Adrenal gland (tissue), 12 donors: ENCODE data around the gene HAT1. TPM values are rescaled to one million over a fixed set of nuclear protein-coding genes. Genes with fewer than 3 reads are reported as not detected.
A peak's percentile ranks its signal among the peaks of the same experiment; 100 is the strongest.
"Not testable (repeated sequence)": the region's sequence is repeated elsewhere in the genome, so short reads cannot be mapped to it uniquely, and the experiment has no call there.

Experiments used
- DNase-seq, 7 donors: peaks; one replicate each; pipeline ENCODE4 v3.0.0-alpha.2; 2019 to 2020
- H3K27ac ChIP-seq, 5 donors: fragments of 200-600 bp; sonication (generic) in 4 of 5; 1 replicate in 3 of 5; 2 replicates in 2 of 5; pipeline versions ENCODE4 v1.5.1 to v1.8.0; 2016 to 2020; ENCODE audit warnings: mild to moderate bottlenecking in 1 of 5
- H3K27me3 ChIP-seq: fragments of 200-600 bp; 2 replicates; pipeline ENCODE4 v1.8.0; 2021
- H3K36me3 ChIP-seq, 2 donors: fragments of 200-600 bp; replicated peaks in 1 of 2; 1 replicate in 1 of 2; 2 replicates in 1 of 2; pipeline versions ENCODE4 v1.5.1 to v1.8.0; 2018 to 2022
- H3K4me1 ChIP-seq, 2 donors: fragments of 200-600 bp; replicated peaks in 1 of 2; 1 replicate in 1 of 2; 2 replicates in 1 of 2; pipeline versions ENCODE4 v1.5.1 to v1.8.0; 2018 to 2021
- H3K4me3 ChIP-seq, 4 donors: fragments of 200-600 bp; sonication (generic) in 3 of 4; one replicate each; pipeline ENCODE4 v1.5.1; 2016 to 2018
- H3K9me3 ChIP-seq, 3 donors: fragments of 200-600 bp; sonication (generic) in 1 of 3; replicated peaks in 1 of 3; 1 replicate in 2 of 3; 2 replicates in 1 of 3; pipeline versions ENCODE4 v1.5.1 to v1.8.0; 2016 to 2021
- CTCF ChIP-seq, 6 experiments: fragments of 450-650 bp in 4 of 6; fragments of 200-600 bp in 2 of 6; sonication (generic) in 1 of 6; IDR thresholded peaks; 1 replicate in 5 of 6; 2 replicates in 1 of 6; pipeline versions ENCODE4 v1.5.1 to v1.8.0; 2016 to 2021; ENCODE audit warnings: antibody characterized with exemption in 6 of 6, mild to moderate bottlenecking in 2 of 6, moderate library complexity in 1 of 6
- POLR2A ChIP-seq, 2 donors: fragments of 450-650 bp; IDR thresholded peaks; one replicate each; pipeline ENCODE4 v1.6.1; 2017; ENCODE audit warnings: antibody characterized with exemption in 2 of 2, mild to moderate bottlenecking in 2 of 2, moderate library complexity in 1 of 2
- WGBS, 4 donors: extraction: QIAGEN DNeasy Blood & Tissue Kit in 2 of 4; methylation state at CpG; one replicate each; pipeline versions ENCODE4 v1.1.5 to v1.1.7; 2013 to 2017; 5-methylcytosine and 5-hydroxymethylcytosine counted together
- intact Hi-C, 2 donors: fragments of 100-400 bp; cut with DNase I; formaldehyde crosslinking; loops; one replicate each; pipeline versions ENCODE4 v1.14.1 to v1.15.0; 2022 to 2023
- polyA plus RNA-seq, 3 donors: library from polyadenylated mRNA; stranded (reverse); fragments of 200-250 nt in 2 of 3; fragments of 350-450 nt in 1 of 3; fragmentation: Illumina TruSeq in 1 of 3; extraction: RNeasy Lipid Tissue Mini Kit (QIAGEN cat#74804) in 1 of 3; gene quantifications; one replicate each; pipeline ENCODE4 v1.2.3, GENCODE V29; 2013 to 2014
- total RNA-seq, 9 donors: library from RNA; depleted of rRNA in 4 of 9; stranded (reverse); fragments of >200 nt in 4 of 9; fragments of 120-200 nt in 1 of 9; fragmentation: NEBNext Ultra II Directional in 1 of 9; extraction: Animal tissue kit (Norgen Biotek cat#: 25700) in 1 of 9; gene quantifications; one replicate each; pipeline versions ENCODE4 v1.1.0 to v1.2.4, GENCODE V29; 2013 to 2023
- donor health status: healthy with polysubstance abuse.
- donor health status: Bipolar disorder and iron deficiency.
- donor health status: DM: yes; HTN: yes; CAD: no.
- donor health status: DM: no; HTN: no; CAD: no.
- donor health status: DM: no; HTN: no; CAD: no.
- donor health status: DM: yes; HTN: yes; CAD: no.

HAT1 gene
- total and polyA plus RNA-seq, 12 donors = 9.3 to 103 (median 35.2) TPM

GRCh38 chr2:171893824-171894611 lies 28.2 kb upstream of the HAT1 start, which contains the start of gene SLC25A12:
TSS of gene SLC25A12 (minus strand) at chr2:171894244. CDS start at chr2:171894214, 30 bp downstream.
- peak within 1 kb of the TSS; percentile 50 to 82 (median 79) for H3K27ac ChIP-seq
- H3K4me3 ChIP-seq = peak within 1 kb of the TSS in 3 of 4 donors; percentile 63 to 100 (median 93)
- intact Hi-C loops = no loop called here
- DNase-seq = peak; percentile 78 to 87 (median 82)
- H3K4me1 ChIP-seq = peaks cover 8 to 16% of the 10 kb centered on the region in 2 donors
- TF ChIP-seq CTCF (IDR thresholded peaks at IDR 0.05) (no peak), POLR2A (IDR thresholded peaks at IDR 0.05) (peak in 1 of 2 donors; percentile 75)
- H3K9me3 ChIP-seq = no peaks in the 10 kb centered on the region
- 0 to 1% (median 1%) methylated on average over 15 to 63 of the region's 63 CpGs for WGBS, 4 donors
- no peaks in the 10 kb centered on the region for H3K27me3 ChIP-seq
- no peaks in the 10 kb centered on the region for H3K36me3 ChIP-seq

- DNase-seq = no peak
- H3K4me1 ChIP-seq = peaks cover 8 to 16% of the 10 kb centered on the region in 2 donors
- intact Hi-C loops = no loop called here
- H3K36me3 ChIP-seq = no peaks in the 10 kb centered on the region
- H3K9me3 ChIP-seq = no peaks in the 10 kb centered on the region
- TF ChIP-seq POLR2A (IDR thresholded peaks at IDR 0.05) = no peak
- no peak for TF ChIP-seq CTCF (IDR thresholded peaks at IDR 0.05)
- peak overlapping the region in 3 of 4 donors; percentile 29 to 93 (median 63) for H3K4me3 ChIP-seq
- H3K27me3 ChIP-seq = no peaks in the 10 kb centered on the region
- 25 to 35% (median 27%) methylated on average over 10 of the region's 10 CpGs for WGBS, 4 donors
- H3K27ac ChIP-seq = peak overlapping the region in 4 of 5 donors; percentile 26 to 82 (median 80)
Measured at GRCh38 chr2:171894612-171894947, 27.7 kb upstream of the HAT1 start.

- peaks cover 8 to 16% of the 10 kb centered on the region in 2 donors for H3K4me1 ChIP-seq
- H3K27me3 ChIP-seq = no peaks in the 10 kb centered on the region
- TF ChIP-seq CTCF (IDR thresholded peaks at IDR 0.05) = no peak
- no peak for TF ChIP-seq POLR2A (IDR thresholded peaks at IDR 0.05)
- no peak overlapping the region for H3K27ac ChIP-seq
- H3K9me3 ChIP-seq = no peaks in the 10 kb centered on the region
- H3K36me3 ChIP-seq = no peaks in the 10 kb centered on the region
- intact Hi-C loops = no loop called here
- no peak overlapping the region for H3K4me3 ChIP-seq
- DNase-seq = no peak
- WGBS, 4 donors = 65 to 81% (median 73%) methylated on average over 1 of the region's 1 CpG
Measured at GRCh38 chr2:171895786-171896185, 26.5 kb upstream of the HAT1 start.

DNA sequence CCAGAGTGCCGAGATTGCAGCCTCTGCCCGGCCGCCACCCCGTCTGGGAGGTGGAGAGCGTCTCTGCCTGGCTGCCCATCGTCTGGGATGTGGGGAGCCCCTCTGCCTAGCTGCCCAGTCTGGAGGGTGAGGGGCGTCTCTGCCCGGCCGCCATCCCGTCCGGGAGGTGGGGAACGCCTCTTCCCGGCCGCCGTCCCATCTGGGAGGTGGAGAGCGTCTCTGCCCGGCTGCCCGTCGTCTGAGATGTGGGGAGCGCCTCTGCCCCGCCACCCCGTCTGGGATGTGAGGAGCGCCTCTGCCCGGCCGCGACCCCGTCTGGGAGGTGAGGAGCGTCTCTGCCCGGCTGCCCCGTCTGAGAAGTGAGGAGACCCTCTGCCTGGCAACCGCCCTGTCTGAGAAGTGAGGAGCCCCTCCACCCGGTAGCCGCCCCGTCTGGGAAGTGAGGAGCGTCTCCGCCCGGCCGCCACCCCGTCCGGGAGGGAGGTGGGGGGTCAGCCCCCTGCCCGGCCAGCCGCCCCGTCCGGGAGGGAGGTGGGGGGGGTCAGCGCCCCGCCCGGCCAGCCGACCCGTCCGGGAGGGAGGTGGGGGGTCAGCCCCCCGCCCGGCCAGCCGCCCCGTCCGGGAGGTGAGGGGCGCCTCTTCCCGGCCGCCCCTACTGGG lies 22.5 kb upstream of the HAT1 start:
- H3K9me3 ChIP-seq, DNase-seq, H3K27me3 ChIP-seq, H3K36me3 ChIP-seq, H3K4me3 ChIP-seq, H3K4me1 ChIP-seq, intact Hi-C loops, H3K27ac ChIP-seq: not testable (repeated sequence)
- 83 to 94% (median 92%) methylated on average over 6 to 49 of the region's 58 CpGs; no CpG with 5 or more reads in 1 of the 4 donors for WGBS, 4 donors
